HepG2 (cell line): ENCODE data around the gene CD300A.

Source experiments
- FOSL2 ChIP-seq: sonication (generic); formaldehyde crosslinking; IDR thresholded peaks from 2 replicates; pipeline ENCODE4 v1.4.0; 2020; ENCODE audit warnings: missing genetic modification reagents
- POLR2A ChIP-seq, 2 experiments: IDR thresholded peaks; 2 replicates each; pipeline ENCODE4 v1.6.1; 2011; ENCODE audit warnings: low read depth in 2 of 2, low read length in 2 of 2, mild to moderate bottlenecking in 1 of 2, moderate library complexity in 1 of 2; ENCODE audit not compliant: insufficient read depth in 1 of 2
- ZNF557 ChIP-seq: sonication (generic); formaldehyde crosslinking; IDR thresholded peaks from 2 replicates; pipeline ENCODE4 v1.4.0; 2020; ENCODE audit warnings: missing genetic modification reagents
- TF ChIP-seq, protein P1 (sequence below): sonication (generic); formaldehyde crosslinking; IDR thresholded peaks from 2 replicates; pipeline ENCODE4 v1.5.0; 2020; ENCODE audit warnings: mild to moderate bottlenecking, missing genetic modification reagents, moderate library complexity

DNA sequence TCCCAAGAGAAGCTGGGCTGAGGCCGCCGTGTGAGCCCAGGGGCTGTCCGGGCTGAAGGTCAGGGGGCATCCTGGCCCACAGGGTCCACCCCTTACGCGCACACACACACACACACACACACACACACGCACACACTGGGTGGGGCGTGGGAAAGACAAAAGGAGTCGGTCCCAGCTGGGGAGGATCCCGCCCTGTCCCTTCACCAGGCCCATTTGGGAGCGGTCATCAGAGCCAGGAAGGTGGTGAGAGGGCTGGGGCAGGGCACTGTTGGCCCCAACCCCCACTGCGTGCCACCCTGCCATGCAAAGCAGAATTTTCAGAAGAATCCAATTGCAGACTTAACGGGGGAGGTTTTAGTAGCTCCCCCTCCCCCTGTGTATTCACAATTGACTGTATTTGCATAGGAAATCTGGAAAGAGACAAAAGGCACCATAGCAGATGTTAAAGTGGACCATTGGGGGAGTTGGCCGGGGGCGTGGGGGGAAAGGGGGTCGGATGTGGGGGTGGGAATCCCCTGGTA, 11.3 kb upstream of the CD300A start:
- TF ChIP-seq ZNF557 (CRISPR knock-in tag): no peak
- TF ChIP-seq, protein P1, sequence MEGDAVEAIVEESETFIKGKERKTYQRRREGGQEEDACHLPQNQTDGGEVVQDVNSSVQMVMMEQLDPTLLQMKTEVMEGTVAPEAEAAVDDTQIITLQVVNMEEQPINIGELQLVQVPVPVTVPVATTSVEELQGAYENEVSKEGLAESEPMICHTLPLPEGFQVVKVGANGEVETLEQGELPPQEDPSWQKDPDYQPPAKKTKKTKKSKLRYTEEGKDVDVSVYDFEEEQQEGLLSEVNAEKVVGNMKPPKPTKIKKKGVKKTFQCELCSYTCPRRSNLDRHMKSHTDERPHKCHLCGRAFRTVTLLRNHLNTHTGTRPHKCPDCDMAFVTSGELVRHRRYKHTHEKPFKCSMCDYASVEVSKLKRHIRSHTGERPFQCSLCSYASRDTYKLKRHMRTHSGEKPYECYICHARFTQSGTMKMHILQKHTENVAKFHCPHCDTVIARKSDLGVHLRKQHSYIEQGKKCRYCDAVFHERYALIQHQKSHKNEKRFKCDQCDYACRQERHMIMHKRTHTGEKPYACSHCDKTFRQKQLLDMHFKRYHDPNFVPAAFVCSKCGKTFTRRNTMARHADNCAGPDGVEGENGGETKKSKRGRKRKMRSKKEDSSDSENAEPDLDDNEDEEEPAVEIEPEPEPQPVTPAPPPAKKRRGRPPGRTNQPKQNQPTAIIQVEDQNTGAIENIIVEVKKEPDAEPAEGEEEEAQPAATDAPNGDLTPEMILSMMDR (CRISPR knock-in tag): no peak
- TF ChIP-seq POLR2A (IDR thresholded peaks at IDR 0.05; ENCODE audit: insufficient read depth in 1 of 2, low read depth in 2 of 2, low read length in 2 of 2): no peak
- no peak for TF ChIP-seq FOSL2
